Myocyte (in vitro differentiated cells): Measurements from ENCODE around the gene KIZ. TPM values are rescaled to one million over a fixed set of nuclear protein-coding genes. Genes with fewer than 3 reads are reported as not detected.
A peak's percentile ranks its signal among the peaks of the same experiment; 100 is the strongest.
"Not testable (repeated sequence)": the region's sequence is repeated elsewhere in the genome, so short reads cannot be mapped to it uniquely, and the experiment has no call there.

Experiments used
- DNase-seq: peaks from one replicate; pipeline ENCODE4 v3.0.0-alpha.2; 2012; ENCODE audit warnings: low read depth
- total RNA-seq: library from RNA; depleted of rRNA; stranded (reverse); fragments of >200 nt; gene quantifications from 2 replicates; pipeline ENCODE4 v1.2.3, GENCODE V29; 2014

KIZ gene
- total RNA-seq, 1 donor from 2014 or later: 16.9 TPM

DNA sequence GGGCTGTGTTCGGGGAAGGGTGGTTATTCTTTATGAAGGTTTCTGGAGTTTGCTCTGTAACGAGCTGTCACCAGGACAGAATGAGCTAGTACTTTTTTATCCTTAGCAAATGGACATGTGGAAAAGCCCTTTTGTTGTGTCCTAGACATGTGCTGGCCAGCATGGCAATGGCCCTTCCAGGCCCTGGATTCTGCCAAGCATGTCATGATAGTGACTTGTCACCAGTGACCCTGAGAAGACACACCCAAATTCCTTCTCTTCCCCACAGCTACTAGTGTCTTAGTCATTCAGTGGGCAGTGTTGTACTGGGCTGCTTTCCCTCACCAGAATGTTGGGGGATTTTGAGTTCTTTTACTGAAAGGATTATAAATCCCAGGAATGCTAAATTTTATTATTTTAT lies 103.3 kb downstream of the KIZ start:
- DNase-seq: peak; percentile 85

- DNase-seq: no peak
Measured at GRCh38 chr20:21230220-21230619, 104.3 kb downstream of the KIZ start.

GRCh38 chr20:21230686-21231085 lies 104.8 kb downstream of the KIZ start:
- DNase-seq: no peak

GRCh38 chr20:21232546-21233280 lies 106.8 kb downstream of the KIZ start:
- peak; percentile 64 for DNase-seq

DNA sequence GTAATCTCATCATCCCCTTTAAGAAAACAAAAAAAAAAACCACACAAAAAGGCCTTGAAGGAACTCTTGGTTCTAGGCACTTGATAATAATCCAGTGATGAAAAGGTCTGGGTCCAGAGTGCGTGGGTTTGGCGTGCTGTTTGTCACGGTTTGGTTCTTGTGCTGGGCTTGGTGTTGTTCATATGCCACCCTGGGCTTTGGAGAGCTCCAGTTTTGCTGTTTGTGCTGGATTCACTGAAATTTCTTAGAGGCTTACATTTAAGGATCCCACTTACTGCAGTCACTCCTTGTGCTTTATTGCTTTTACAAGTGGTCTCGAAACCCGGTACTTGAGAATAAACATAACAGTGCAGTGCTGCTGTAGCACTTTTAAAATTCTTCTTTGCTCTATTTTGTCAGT lies 108.4 kb downstream of the KIZ start:
- DNase-seq: no peak

DNA sequence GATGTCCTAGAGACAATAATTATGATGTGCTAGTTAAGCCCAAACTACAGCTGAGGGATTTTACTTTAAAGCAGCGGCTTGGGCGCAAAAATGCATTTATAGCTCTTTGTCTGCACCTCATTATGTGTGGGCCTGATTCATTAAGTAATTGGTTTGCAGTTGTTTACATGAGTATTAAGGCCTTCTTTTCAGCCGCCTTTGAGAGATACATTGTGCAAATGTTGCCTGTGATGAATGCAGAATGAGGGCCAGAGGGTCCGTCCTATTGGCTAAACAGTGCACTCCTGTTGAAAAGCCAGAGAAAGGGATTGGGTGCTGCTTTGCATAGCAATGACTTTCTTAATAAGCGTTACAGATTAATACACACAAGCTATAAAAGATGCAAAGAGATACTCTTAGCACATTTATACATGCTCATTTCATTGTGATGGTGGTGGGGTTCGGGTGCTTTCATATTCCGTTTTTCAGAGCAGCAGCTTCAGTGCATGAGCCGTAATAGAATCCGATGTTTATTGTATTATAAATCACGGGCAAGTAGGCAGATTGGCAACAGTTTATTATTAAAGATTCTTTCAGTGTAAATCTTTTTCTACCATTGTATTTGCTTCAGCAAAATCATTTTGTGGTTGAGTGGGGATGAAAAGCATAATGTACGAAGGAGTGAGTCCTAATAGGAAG lies 109.1 kb downstream of the KIZ start:
- no peak for DNase-seq

DNA sequence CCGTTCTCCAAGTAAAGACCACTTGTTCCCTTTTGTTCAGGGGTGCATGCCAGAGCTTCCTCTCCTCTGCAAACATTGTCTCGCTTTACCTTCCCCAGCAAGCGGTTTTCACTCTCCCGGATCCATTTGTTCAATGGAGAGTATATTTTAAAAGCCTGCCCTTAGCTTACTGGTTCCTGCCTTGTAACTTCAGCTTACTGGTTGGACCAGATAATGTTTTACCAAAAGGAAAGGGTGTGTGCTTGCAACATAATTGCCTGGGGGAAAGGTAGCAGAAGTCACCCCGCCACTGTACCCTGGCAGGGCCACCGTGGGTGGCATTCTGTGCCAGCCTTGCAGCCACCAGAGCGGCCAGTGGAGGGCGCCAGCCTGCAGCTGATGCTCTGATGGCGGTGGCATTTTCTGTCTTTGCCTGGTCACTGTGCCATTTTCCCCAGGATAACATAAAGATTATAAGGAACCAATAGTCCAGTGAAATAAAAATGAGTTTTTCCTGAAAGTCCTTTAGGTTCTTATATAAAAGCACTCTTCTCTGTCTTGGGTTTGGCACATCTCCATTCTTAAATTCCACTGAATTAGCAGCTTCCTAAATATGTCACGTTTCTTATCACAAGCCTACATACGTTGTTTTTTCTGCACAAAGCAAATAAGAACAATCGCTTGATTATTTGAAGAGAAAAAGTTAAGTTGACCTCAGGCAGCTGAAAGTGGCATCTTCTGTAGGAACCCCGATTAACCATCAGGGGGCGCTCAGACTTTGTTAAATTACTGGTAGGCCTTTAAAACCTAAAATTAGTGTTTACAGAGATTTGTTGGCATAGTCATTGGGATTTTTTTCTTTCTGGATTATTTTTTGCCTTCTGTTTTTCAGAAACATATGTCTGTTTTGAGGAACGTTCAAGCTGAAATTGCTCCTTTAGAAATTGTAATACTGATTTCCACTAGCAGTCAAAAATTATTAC lies 109.9 kb downstream of the KIZ start:
- peak; percentile 76 for DNase-seq

DNA sequence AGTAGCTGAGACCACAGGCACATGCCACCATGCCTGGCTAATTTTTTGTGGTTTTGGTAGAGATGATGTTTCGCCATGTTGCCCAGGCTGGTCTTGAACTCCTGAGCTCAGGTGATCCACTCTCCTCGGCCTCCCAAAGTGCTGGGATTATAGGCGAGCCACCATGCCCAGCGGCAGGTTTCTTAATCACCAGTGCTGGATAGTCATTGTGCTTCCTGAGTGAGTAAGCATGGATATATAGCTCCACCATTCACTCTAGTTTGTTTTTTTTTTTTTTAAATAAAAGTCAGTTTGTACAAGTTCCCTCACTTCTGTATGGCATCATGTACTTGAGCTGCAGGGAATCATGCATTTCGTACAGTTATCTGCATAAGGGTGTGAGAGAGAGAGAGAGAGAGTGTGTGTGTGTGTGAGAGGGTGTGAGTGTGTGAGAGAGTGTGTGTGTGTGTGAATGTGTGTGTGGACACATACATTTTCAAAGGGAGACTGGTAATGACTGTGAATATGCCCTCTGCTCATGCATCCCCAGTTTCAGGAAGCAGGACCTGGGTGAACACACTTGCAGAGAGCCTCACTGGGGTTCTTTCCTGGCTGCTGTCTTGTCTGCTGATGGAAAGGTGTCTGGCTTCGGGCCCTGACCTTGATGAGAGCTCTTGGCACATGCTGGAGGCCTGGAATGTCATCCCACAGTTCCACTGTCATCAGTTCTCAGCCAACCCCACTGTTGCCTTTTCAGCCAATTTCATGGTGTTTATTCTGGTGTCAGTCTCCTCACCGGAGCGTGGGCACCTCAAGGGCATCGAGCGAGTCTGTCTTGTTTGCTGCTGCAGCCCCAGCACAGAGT lies 112.3 kb downstream of the KIZ start:
- no peak for DNase-seq

DNA sequence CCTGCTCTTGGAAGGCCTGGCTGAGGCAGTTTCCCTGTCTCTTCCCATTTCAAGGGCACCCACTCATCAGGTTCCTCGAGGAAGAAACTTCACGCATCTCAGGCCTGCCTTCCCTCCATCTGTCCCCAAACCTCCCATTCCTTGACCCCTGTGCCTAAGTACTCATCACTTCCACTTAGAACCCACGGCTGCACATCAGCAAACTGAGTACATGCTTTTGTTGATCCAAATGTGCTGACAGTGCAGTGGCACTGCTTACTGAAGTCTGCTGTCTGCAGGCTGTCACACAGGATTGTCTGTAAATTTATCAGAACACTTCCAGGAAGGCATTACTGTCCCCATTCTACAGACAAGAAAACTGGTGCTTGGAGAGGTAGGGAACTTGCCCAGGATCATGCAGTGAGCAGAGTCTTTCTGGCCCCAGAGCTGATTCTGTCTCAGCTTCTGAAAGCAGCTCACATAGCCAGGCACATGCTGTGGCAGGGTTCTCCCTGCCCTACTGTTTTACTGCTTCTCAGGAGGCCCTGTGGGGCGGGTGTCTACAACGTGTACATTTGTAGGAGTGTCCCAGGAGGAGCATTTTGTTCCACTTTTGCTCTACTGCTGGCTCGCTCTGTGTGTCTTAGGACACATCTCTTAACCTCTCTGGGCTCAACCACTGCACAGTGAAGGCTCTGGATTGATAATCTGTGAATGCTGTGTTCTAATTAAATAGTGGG lies 113.1 kb downstream of the KIZ start:
- DNase-seq: no peak

- DNase-seq: no peak
Measured at GRCh38 chr20:21240394-21240793, 114.5 kb downstream of the KIZ start.

- no peak for DNase-seq
Measured at GRCh38 chr20:21241406-21241805, 115.5 kb downstream of the KIZ start.

DNA sequence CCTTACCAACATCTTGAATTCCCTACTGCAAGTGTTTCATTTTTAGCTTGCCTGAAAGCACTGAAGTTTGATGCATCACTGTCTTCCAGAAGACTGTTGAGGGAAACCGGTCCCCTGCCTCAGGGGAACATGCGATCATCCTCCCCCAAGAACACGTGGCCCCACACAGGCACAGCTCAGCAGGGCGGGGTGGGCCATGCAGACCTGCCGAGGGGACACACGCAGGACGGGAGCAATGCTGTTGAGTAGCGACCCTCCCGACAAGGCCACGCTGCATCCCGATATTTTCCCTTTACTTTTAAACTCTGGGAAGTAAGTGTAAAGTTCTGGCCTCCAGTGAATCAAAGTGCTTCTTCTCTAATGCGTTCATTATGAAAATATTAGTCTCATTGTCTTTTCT lies 117.9 kb downstream of the KIZ start:
- DNase-seq: no peak

DNA sequence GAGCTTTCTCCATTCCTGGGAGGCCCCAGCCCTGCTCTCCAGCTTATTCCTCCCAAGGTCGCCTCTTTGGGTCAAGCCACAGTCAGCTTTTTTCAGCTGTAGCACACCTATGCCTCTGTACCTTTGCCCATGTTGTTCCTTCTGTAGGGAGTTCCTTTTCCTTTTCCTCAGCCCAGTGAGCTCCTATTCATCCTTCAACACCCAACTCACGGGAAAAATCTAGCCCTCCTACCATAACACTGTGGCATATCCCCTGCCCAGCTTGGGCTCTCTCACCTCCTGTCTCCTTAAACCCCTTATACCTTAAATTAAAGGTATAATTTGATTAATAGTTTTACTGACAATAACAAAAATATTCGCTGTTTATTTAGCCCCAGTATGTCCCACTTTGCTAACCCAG lies 118.9 kb downstream of the KIZ start:
- DNase-seq: no peak

- DNase-seq: no peak
Measured at GRCh38 chr20:21246161-21246560, 120.3 kb downstream of the KIZ start.

DNA sequence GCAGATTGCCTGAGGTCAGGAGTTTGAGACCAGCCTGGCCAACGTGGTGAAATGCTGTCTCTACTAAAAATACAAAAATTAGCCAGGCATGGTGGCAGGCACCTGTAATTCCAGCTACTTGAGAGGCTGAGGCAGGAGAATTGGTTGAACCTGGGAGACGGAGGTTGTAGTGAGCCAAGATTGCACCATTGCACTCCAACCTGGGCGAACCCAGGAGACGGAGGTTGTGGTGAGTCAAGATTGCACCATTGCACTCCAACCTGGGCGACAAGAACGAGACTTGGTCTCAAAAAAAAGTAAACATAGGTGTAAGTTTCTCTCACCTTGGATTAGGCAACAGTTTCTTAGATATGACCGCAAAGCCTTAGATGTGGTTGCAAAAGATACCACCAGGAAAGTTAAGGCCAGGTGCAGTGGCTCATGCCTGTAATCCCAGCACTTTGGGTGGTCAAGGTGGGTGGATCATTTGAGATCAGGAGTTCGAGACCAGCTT lies 121.8 kb downstream of the KIZ start:
- not testable (repeated sequence) for DNase-seq

- DNase-seq: peak; percentile 56
Measured at GRCh38 chr20:21251278-21251677, 125.4 kb downstream of the KIZ start.

GRCh38 chr20:21257192-21257591 lies 131.3 kb downstream of the KIZ start:
- DNase-seq: no peak

DNA sequence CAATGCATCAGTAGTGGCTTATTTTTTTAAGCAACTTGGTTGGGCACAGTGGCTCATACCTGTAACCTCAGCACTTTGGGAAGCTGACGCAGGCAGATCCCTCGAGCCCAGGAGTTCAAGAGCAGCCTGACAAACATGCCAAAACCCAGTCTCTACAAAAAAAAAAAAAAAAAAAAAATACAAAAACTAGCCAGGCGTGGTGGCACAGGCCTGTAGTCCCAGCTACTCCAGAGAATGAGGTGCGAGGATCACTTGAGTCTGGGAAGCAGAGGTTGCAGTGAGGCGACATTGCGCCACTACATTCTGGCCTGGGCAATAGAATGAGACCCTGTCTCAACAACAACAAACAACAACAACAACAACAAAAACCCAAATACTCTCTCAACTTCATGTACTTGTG lies 132.5 kb downstream of the KIZ start:
- no peak for DNase-seq

DNA sequence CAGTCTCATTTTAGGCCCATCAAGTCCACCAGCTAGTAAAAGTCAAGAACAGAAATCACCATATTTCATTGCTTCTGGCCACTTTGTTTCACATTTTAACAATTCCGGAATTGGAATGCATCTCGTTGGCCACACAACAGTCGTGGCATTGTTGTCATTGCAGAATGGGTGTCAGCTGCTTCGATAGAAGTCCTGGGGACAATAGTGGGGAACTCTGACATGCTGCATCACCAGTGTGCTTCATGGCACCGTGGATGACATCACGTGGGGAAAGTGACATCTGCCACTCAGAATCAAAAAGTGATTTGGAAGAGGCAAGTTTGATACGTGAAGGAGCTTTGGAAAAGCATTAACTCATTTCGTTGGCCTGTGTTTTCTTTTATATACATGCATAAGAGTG lies 133.5 kb downstream of the KIZ start:
- no peak for DNase-seq

- no peak for DNase-seq
Measured at GRCh38 chr20:21262812-21263211, 136.9 kb downstream of the KIZ start.
